ENCODE measurements around the gene CD1C.
A peak's percentile ranks its signal among the peaks of the same experiment; 100 is the strongest.
"Not testable (repeated sequence)": the region's sequence is repeated elsewhere in the genome, so short reads cannot be mapped to it uniquely, and the experiment has no call there.

Gene CD1C

GRCh38 chr1:158329300-158329699, 39.6 kb downstream of the CD1C start:
- DNase-seq = no peak

- peak; percentile 13 to 32 for DNase-seq
Observed at GRCh38 chr1:158329733-158330132, 40.0 kb downstream of the CD1C start.

- no peak for DNase-seq
Observed at GRCh38 chr1:158330391-158331105, 40.8 kb downstream of the CD1C start.

- no peak for DNase-seq
Observed at GRCh38 chr1:158331106-158331425, 41.3 kb downstream of the CD1C start.

GRCh38 chr1:158331481-158332150, 41.9 kb downstream of the CD1C start, which contains the start of gene CD1B:
Gene CD1B (minus strand): TSS chr1:158331531. CDS start chr1:158331423, 108 bp downstream.
- no peak for DNase-seq

- no peak for DNase-seq
Observed at GRCh38 chr1:158333405-158334155, 43.9 kb downstream of the CD1C start.

- DNase-seq = no peak
Observed at GRCh38 chr1:158334526-158335212, 44.9 kb downstream of the CD1C start.

GRCh38 chr1:158335213-158335532, 45.5 kb downstream of the CD1C start:
- DNase-seq = no peak

GRCh38 chr1:158336413-158336812, 46.7 kb downstream of the CD1C start:
- DNase-seq = not testable (repeated sequence)

All from AML-193 (cell line).